C1 segment of cervical spinal cord (tissue), 14 donors: ENCODE measurements around the gene MRPL10.

Experiments used
- DNase-seq, 14 donors: peaks; one replicate each; lab custom pipeline; 2025; lab: John Stamatoyannopoulos, UW

MRPL10 gene

GRCh38 chr17:47813512-47814031, 17.8 kb downstream of the MRPL10 start:
- DNase-seq, result no peak

- no peak for DNase-seq
These were observed 18.3 kb downstream of the MRPL10 start for GRCh38 chr17:47813077-47813476.

GRCh38 chr17:47812146-47812920, 19.0 kb downstream of the MRPL10 start:
- no peak for DNase-seq

GRCh38 chr17:47811709-47812108, 19.6 kb downstream of the MRPL10 start:
- no peak for DNase-seq

- DNase-seq, result no peak
These were observed 20.3 kb downstream of the MRPL10 start for GRCh38 chr17:47810901-47811635.

GRCh38 chr17:47810200-47810821, 21.0 kb downstream of the MRPL10 start:
- DNase-seq, result no peak

GRCh38 chr17:47808830-47809480, 22.4 kb downstream of the MRPL10 start:
- no peak for DNase-seq

- DNase-seq, result no peak
These were observed 23.1 kb downstream of the MRPL10 start for GRCh38 chr17:47808036-47808829.

GRCh38 chr17:47807421-47807820, 23.9 kb downstream of the MRPL10 start:
- DNase-seq, result no peak

GRCh38 chr17:47806913-47807255, 24.5 kb downstream of the MRPL10 start:
- no peak for DNase-seq

GRCh38 chr17:47806026-47806912, 25.1 kb downstream of the MRPL10 start:
- no peak for DNase-seq

GRCh38 chr17:47804461-47804860, 26.9 kb downstream of the MRPL10 start:
- no peak for DNase-seq

GRCh38 chr17:47803751-47804150, 27.6 kb downstream of the MRPL10 start:
- DNase-seq, result no peak

GRCh38 chr17:47803201-47803600, 28.1 kb downstream of the MRPL10 start:
- DNase-seq, result no peak

- DNase-seq, result peak in 2 of 14 donors; percentile 3 to 16
These were observed 28.9 kb downstream of the MRPL10 start for GRCh38 chr17:47802341-47803022.

GRCh38 chr17:47801906-47802305, 29.4 kb downstream of the MRPL10 start:
- no peak for DNase-seq

GRCh38 chr17:47801176-47801765, 30.1 kb downstream of the MRPL10 start:
- DNase-seq, result no peak

- no peak for DNase-seq
These were observed 30.7 kb downstream of the MRPL10 start for GRCh38 chr17:47800686-47801085.

GRCh38 chr17:47797797-47798196, 33.5 kb downstream of the MRPL10 start:
- no peak for DNase-seq
